Upper lobe of right lung (tissue), 1 donor: ENCODE measurements around the gene PGS1. TPM values are rescaled to one million over a fixed set of nuclear protein-coding genes. Genes with fewer than 3 reads are reported as not detected.

ENCODE experiments used
- ATAC-seq: fragments of 200-7000 bp; cut with Tn5 transposase; one replicate; pipeline ENCODE4 v1.9.1; 2020; ENCODE audit warnings: mild to moderate bottlenecking, moderate library complexity
- DNase-seq: peaks from one replicate; pipeline ENCODE4 v3.0.0-alpha.2; 2020
- H3K27ac ChIP-seq: fragments of 200-600 bp; one replicate; pipeline ENCODE4 v1.8.0; 2022
- H3K27me3 ChIP-seq: fragments of 200-600 bp; one replicate; pipeline ENCODE4 v1.8.0; 2022; ENCODE audit warnings: mild to moderate bottlenecking
- H3K36me3 ChIP-seq: fragments of 200-600 bp; one replicate; pipeline ENCODE4 v1.8.0; 2022
- H3K4me1 ChIP-seq: fragments of 200-600 bp; one replicate; pipeline ENCODE4 v1.8.0; 2022
- H3K4me3 ChIP-seq: fragments of 200-600 bp; one replicate; pipeline ENCODE4 v1.8.0; 2022; ENCODE audit warnings: mild to moderate bottlenecking
- H3K9me3 ChIP-seq: fragments of 200-600 bp; one replicate; pipeline ENCODE4 v1.8.0; 2022
- intact Hi-C: fragments of 100-400 bp; cut with DNase I; formaldehyde crosslinking; loops from one replicate; pipeline ENCODE4 v1.11.0; 2022
- total RNA-seq: library from RNA; stranded (reverse); fragmentation: NEBNext Ultra II Directional; extraction: Animal tissue kit (Norgen Biotek cat#: 25700); gene quantifications from one replicate; pipeline ENCODE4 v1.2.1, GENCODE V29; 2021
- TF ChIP-seq, protein P1 (sequence below): fragments of 200-600 bp; IDR thresholded peaks from one replicate; pipeline ENCODE4 v1.8.0; 2022; ENCODE audit warnings: antibody characterized with exemption
- donor health status: DM: no; HTN: yes; CAD: no; lungs with severe emphysema.

Gene PGS1
- total RNA-seq, 1 donor from 2014 or later: 95.5 TPM

DNA sequence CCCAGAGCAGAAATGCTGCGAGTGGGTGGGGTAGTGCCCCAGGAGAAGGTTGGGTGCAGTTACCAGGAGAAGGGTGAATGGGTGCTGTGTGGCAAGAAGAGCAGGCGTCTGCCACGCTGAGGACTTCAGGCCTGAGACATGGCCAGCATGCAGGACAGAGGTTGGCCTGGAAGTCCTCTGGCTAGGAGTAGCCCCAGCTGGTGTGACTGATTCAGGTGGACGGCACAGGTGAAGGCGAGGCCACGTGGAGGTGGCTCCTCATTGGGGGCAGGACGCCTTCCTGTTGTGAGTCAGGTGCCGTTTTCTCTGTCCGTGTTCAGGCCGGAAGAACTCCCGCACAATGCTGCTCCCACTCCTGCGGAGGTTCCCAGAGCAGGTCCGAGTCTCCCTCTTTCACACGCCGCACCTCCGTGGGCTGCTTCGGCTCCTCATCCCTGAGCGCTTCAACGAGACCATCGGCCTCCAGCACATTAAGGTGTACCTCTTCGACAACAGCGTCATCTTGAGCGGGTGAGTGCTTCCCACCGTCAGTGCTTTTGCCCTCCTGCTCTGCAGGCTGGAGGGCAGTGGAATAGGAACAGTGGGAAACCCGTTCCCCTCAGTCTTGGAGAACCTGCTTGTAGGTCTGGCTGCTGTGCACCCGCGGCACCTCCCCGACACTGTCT lies 20.7 kb downstream of the PGS1 start:
- intact Hi-C loops: no loop called here
- H3K9me3 ChIP-seq: no peaks in the 10 kb centered on the region
- ATAC-seq: no peak

DNA sequence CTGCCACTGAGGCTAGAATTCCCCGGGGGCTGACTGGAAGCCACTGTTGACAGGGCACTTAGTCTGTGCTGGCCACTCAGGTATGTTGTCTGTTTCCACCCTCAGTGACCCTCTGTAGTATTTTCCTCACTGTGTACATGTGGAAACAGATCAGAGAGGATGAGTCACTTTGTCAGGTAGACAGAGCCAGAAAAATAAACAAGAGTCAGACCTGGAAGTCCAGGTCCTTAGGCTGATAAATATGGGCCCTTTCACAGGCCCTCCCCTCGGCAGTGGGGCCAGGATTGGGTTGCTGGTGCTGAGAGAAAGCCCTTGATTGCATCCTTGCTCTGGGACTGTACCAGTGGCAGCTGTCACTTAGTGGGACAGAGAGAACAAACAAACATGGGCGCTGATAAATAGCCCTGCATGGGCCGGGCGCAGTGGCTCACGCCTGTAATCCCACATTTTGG lies 21.3 kb downstream of the PGS1 start:
- no peaks in the 10 kb centered on the region for H3K27me3 ChIP-seq
- H3K4me3 ChIP-seq: no peak overlapping the region
- TF ChIP-seq, protein P1, sequence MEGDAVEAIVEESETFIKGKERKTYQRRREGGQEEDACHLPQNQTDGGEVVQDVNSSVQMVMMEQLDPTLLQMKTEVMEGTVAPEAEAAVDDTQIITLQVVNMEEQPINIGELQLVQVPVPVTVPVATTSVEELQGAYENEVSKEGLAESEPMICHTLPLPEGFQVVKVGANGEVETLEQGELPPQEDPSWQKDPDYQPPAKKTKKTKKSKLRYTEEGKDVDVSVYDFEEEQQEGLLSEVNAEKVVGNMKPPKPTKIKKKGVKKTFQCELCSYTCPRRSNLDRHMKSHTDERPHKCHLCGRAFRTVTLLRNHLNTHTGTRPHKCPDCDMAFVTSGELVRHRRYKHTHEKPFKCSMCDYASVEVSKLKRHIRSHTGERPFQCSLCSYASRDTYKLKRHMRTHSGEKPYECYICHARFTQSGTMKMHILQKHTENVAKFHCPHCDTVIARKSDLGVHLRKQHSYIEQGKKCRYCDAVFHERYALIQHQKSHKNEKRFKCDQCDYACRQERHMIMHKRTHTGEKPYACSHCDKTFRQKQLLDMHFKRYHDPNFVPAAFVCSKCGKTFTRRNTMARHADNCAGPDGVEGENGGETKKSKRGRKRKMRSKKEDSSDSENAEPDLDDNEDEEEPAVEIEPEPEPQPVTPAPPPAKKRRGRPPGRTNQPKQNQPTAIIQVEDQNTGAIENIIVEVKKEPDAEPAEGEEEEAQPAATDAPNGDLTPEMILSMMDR: no peak
- intact Hi-C loops: no loop called here
- H3K36me3 ChIP-seq: peaks cover 97% of the 10 kb centered on the region
- H3K27ac ChIP-seq: no peak overlapping the region
- peaks cover 33% of the 10 kb centered on the region for H3K4me1 ChIP-seq
- no peaks in the 10 kb centered on the region for H3K9me3 ChIP-seq
- no peak for DNase-seq
- ATAC-seq: no peak

More for the DNA sequence above, 20.7 kb downstream of the PGS1 start:
- no peak for DNase-seq
- Histone ChIP-seq H3K4me1 (peaks cover 33% of the 10 kb centered on the region), H3K4me3 (no peak overlapping the region), H3K36me3 (peaks cover 97% of the 10 kb centered on the region), H3K27ac (no peak overlapping the region), H3K27me3 (no peaks in the 10 kb centered on the region)
- TF ChIP-seq, protein P1: no peak

DNA sequence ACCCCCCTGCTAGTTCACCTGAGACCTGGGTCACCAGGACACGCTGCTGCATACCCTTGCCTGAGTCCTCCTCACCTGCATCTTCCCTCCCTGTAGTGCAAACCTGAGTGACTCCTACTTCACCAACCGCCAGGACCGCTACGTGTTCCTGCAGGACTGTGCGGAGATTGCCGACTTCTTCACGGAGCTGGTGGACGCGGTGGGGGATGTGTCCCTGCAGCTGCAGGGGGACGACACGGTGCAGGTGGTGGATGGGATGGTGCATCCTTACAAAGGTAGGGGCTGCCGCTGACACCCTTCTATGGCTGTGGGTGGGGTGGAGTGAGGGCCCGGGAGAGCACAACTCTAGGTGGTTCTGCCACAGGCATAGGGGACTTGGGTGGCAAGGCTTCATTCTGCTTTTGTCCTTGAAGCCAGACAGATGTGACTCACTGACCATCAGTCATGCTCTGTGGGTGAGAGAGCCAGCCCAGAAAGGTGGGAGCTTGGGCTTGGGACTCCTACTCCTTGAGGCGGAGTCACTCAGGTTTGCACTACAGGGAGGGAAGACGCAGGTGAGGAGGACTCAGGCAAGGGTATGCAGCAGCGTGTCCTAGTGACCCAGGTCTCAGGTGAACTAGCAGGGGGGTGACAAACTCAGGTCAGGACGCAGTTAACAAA lies 22.3 kb downstream of the PGS1 start:
- Histone ChIP-seq H3K27me3 (no peaks in the 10 kb centered on the region), H3K9me3 (no peaks in the 10 kb centered on the region), H3K4me1 (peaks cover 27% of the 10 kb centered on the region), H3K27ac (no peak overlapping the region), H3K4me3 (no peak overlapping the region), H3K36me3 (peaks cover 97% of the 10 kb centered on the region)
- no peak for ATAC-seq
- intact Hi-C loops: no loop called here
- TF ChIP-seq, protein P1: no peak
- no peak for DNase-seq

DNA sequence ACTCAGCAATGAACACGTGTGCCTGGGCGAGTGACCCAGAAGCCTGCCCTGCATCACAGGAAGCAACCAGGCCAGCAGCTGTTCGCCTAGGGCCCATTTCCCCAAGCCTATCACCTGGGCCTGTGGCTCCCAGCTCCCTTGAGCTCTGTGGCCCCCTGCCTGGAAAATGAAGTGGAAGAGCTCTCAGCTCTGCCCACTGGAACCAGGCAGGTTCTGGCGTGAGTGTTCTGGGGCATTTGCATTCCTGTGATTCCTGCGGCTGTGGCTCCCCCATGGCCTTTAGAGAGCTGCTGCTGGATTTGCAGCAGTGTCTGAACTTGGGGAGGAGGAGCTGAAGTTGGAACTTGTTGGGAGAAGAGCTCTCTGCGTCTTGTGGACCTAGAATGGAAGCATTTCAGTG lies 22.8 kb downstream of the PGS1 start:
- ATAC-seq (peak; percentile 46), DNase-seq (no peak)
- Histone ChIP-seq H3K4me1 (peaks cover 22% of the 10 kb centered on the region), H3K4me3 (no peak overlapping the region), H3K27me3 (no peaks in the 10 kb centered on the region), H3K27ac (no peak overlapping the region), H3K36me3 (peaks cover 97% of the 10 kb centered on the region), H3K9me3 (no peaks in the 10 kb centered on the region)
- intact Hi-C loops: no loop called here
- TF ChIP-seq, protein P1: no peak

DNA sequence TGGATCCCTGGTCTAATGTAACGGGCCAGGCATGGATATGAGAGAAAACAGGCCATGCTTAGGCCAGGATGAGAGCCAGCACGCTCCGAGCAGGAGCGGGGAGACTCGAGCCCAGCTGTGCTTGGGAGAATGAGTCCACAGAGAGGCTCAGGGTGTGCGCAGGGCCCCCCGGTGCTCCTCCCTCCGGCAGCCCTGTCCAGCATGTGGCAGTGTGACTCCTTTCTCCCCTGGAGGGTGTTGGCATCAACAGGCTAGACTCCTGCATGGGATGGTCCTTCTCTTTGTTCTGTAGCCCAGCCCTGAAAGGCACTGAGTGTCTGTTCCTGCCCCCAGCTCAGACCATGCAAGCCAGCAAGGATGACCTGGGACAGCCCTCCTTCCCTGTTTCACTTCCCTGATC lies 23.4 kb downstream of the PGS1 start:
- H3K27me3 ChIP-seq: no peaks in the 10 kb centered on the region
- H3K4me3 ChIP-seq: no peak overlapping the region
- no peak overlapping the region for H3K27ac ChIP-seq
- DNase-seq (no peak), ATAC-seq (no peak)
- peaks cover 15% of the 10 kb centered on the region for H3K4me1 ChIP-seq
- TF ChIP-seq, protein P1: no peak
- H3K36me3 ChIP-seq: peaks cover 94% of the 10 kb centered on the region
- H3K9me3 ChIP-seq: no peaks in the 10 kb centered on the region
- intact Hi-C loops: no loop called here
